Measurements from ENCODE around the gene UGT1A8.
"Not testable (repeated sequence)": the region's sequence is repeated elsewhere in the genome, so short reads cannot be mapped to it uniquely, and the experiment has no call there.

The UGT1A8 gene

GRCh38 chr2:233651430-233651829 is 34.0 kb downstream of the UGT1A8 start:
- no peak overlapping the region for H3K4me3 ChIP-seq (ENCODE audit: low read depth, low read length)
- H3K27ac ChIP-seq, result no peak overlapping the region
- no peak for TF ChIP-seq CTCF (IDR thresholded peaks at IDR 0.05; ENCODE audit: low read depth, low read length, missing control alignments)
- DNase-seq, result no peak
- no peaks in the 10 kb centered on the region for H3K36me3 ChIP-seq (replicated peaks)
- no peaks in the 10 kb centered on the region for H3K27me3 ChIP-seq (replicated peaks)
- in situ Hi-C loops (cut with HindIII; ENCODE audit: low pct_ligation_motif_present, low sequenced_read_pairs), result no loop called here

- in situ Hi-C loops (cut with HindIII; ENCODE audit: low pct_ligation_motif_present, low sequenced_read_pairs), result no loop called here
- Histone ChIP-seq H3K27ac (no peak overlapping the region), H3K36me3 (replicated peaks) (no peaks in the 10 kb centered on the region), H3K4me3 (ENCODE audit: low read depth, low read length) (no peak overlapping the region), H3K27me3 (replicated peaks) (no peaks in the 10 kb centered on the region)
- no peak for DNase-seq
- TF ChIP-seq CTCF (IDR thresholded peaks at IDR 0.05; ENCODE audit: low read depth, low read length, missing control alignments), result no peak
These were observed 37.1 kb downstream of the UGT1A8 start for GRCh38 chr2:233654501-233654900.

GRCh38 chr2:233655043-233655442 is 37.6 kb downstream of the UGT1A8 start:
- in situ Hi-C loops (cut with HindIII; ENCODE audit: low pct_ligation_motif_present, low sequenced_read_pairs), result no loop called here
- no peak overlapping the region for H3K4me3 ChIP-seq (ENCODE audit: low read depth, low read length)
- DNase-seq, result no peak
- no peak for TF ChIP-seq CTCF (IDR thresholded peaks at IDR 0.05; ENCODE audit: low read depth, low read length, missing control alignments)
- no peaks in the 10 kb centered on the region for H3K36me3 ChIP-seq (replicated peaks)
- no peak overlapping the region for H3K27ac ChIP-seq
- no peaks in the 10 kb centered on the region for H3K27me3 ChIP-seq (replicated peaks)

- in situ Hi-C loops (cut with HindIII; ENCODE audit: low pct_ligation_motif_present, low sequenced_read_pairs); H3K36me3 ChIP-seq (replicated peaks); H3K27ac ChIP-seq; DNase-seq; H3K27me3 ChIP-seq (replicated peaks); H3K4me3 ChIP-seq (ENCODE audit: low read depth, low read length): not testable (repeated sequence)
These were observed 38.5 kb downstream of the UGT1A8 start for GRCh38 chr2:233655943-233656342.

- Histone ChIP-seq H3K4me3 (ENCODE audit: low read depth, low read length) (no peak overlapping the region), H3K27ac (no peak overlapping the region), H3K36me3 (replicated peaks) (no peaks in the 10 kb centered on the region), H3K27me3 (replicated peaks) (no peaks in the 10 kb centered on the region)
- no peak for DNase-seq
- in situ Hi-C loops (cut with HindIII; ENCODE audit: low pct_ligation_motif_present, low sequenced_read_pairs), result no loop called here
- TF ChIP-seq CTCF (IDR thresholded peaks at IDR 0.05; ENCODE audit: low read depth, low read length, missing control alignments), result no peak
These were observed 39.0 kb downstream of the UGT1A8 start for GRCh38 chr2:233656443-233656842.

- no peak overlapping the region for H3K27ac ChIP-seq
These were observed 41.2 kb downstream of the UGT1A8 start for GRCh38 chr2:233658610-233659009.

More at GRCh38 chr2:233658610-233659009, 41.2 kb downstream of the UGT1A8 start:
- H3K27me3 ChIP-seq (replicated peaks), result no peaks in the 10 kb centered on the region
- no peak overlapping the region for H3K4me3 ChIP-seq (ENCODE audit: low read depth, low read length)
- no peak for TF ChIP-seq CTCF (IDR thresholded peaks at IDR 0.05; ENCODE audit: low read depth, low read length, missing control alignments)
- in situ Hi-C loops (cut with HindIII; ENCODE audit: low pct_ligation_motif_present, low sequenced_read_pairs), result no loop called here
- no peak for DNase-seq
- no peaks in the 10 kb centered on the region for H3K36me3 ChIP-seq (replicated peaks)
